K562 (cell line): ENCODE results near the gene CD320. TPM values are rescaled to one million over a fixed set of nuclear protein-coding genes. Genes with fewer than 3 reads are reported as not detected.

Experiments
- ARID2 ChIP-seq: fragments of 450-650 bp; IDR thresholded peaks from 2 replicates; pipeline ENCODE4 v1.6.1; 2017; ENCODE audit warnings: antibody characterized with exemption, mild to moderate bottlenecking
- BCLAF1 ChIP-seq, 2 experiments: fragments of 450-650 bp in 1 of 2; IDR thresholded peaks; 2 replicates each; pipeline ENCODE4 v1.6.1; 2011 to 2017; ENCODE audit warnings: low read depth in 2 of 2, antibody characterized with exemption in 1 of 2, borderline replicate concordance in 1 of 2, low read length in 1 of 2, mild to moderate bottlenecking in 1 of 2, mixed read lengths in 1 of 2; ENCODE audit not compliant: control insufficient read depth in 1 of 2
- BRD4 ChIP-seq: fragments of 200-600 bp; sonication (generic); IDR thresholded peaks from 2 replicates; pipeline ENCODE4 v1.6.1; 2017; ENCODE audit warnings: inconsistent platforms
- CC2D1A ChIP-seq: fragments of 450-650 bp; IDR thresholded peaks from 2 replicates; pipeline ENCODE4 v1.6.1; 2017; ENCODE audit warnings: mild to moderate bottlenecking
- EGR1 ChIP-seq: fragments of 450-650 bp; conservative IDR thresholded peaks from 2 replicates; pipeline ENCODE4 v1.6.1; 2017; ENCODE audit warnings: mild to moderate bottlenecking
- EHMT2 ChIP-seq: fragments of 450-650 bp; IDR thresholded peaks from 2 replicates; pipeline ENCODE4 v1.6.1; 2018; ENCODE audit warnings: antibody characterized with exemption
- GATAD2A ChIP-seq: fragments of 450-650 bp; IDR thresholded peaks from 2 replicates; pipeline ENCODE4 v1.6.1; 2017
- IRF9 ChIP-seq: fragments of 450-650 bp; IDR thresholded peaks from 2 replicates; pipeline ENCODE4 v1.6.1; 2016; ENCODE audit warnings: missing biosample characterization, missing genetic modification characterization
- NRF1 ChIP-seq, 2 experiments: fragments of 450-650 bp; IDR thresholded peaks in 1 of 2; conservative IDR thresholded peaks in 1 of 2; 2 replicates each; pipeline ENCODE4 v1.6.1; 2014; ENCODE audit warnings: mild to moderate bottlenecking in 2 of 2
- RAD51 ChIP-seq: fragments of 450-650 bp; IDR thresholded peaks from 2 replicates; pipeline ENCODE4 v1.7.1; 2016; ENCODE audit warnings: low read depth, mild to moderate bottlenecking, borderline replicate concordance
- SREBF2 ChIP-seq: sonication (generic); formaldehyde crosslinking; IDR thresholded peaks from 2 replicates; pipeline ENCODE4 v1.4.0; 2020; ENCODE audit warnings: mild to moderate bottlenecking, missing genetic modification reagents
- THRAP3 ChIP-seq: fragments of 450-650 bp; IDR thresholded peaks from 2 replicates; pipeline ENCODE4 v1.6.1; 2016; ENCODE audit warnings: mild to moderate bottlenecking, inconsistent platforms, borderline replicate concordance
- ZNF24 ChIP-seq: fragments of 450-650 bp; IDR thresholded peaks from 2 replicates; pipeline ENCODE4 v1.6.1; 2016
- ZNF384 ChIP-seq: IDR thresholded peaks from 2 replicates; pipeline ENCODE4 v1.6.1; 2012; ENCODE audit warnings: low read depth, low read length, improper control_type of control experiment
- polyA plus RNA-seq, 8 experiments: library from polyadenylated mRNA; depleted of rRNA in 4 of 8; stranded (reverse) in 5 of 8; unstranded in 3 of 8; fragments of >200 nt; fragmentation: Nextera tagmentation in 2 of 8; fragmentation: Illumina TruSeq in 1 of 8; extraction: Ambion mirVana in 2 of 8; extraction: Trizol in 1 of 8; gene quantifications; 2 replicates each; pipeline versions ENCODE4 v1.2.1 to v1.2.3, GENCODE V29; 2011 to 2014; ENCODE audit warnings: inconsistent platforms in 1 of 8, missing spikeins in 1 of 8
- total RNA-seq, 7 experiments: library from RNA; depleted of rRNA in 6 of 7; stranded (reverse); fragments of >200 nt in 6 of 7; fragmentation: Illumina TruSeq in 2 of 7; extraction: Trizol in 2 of 7; gene quantifications; 2 replicates each; pipeline versions ENCODE4 v1.2.1 to v1.2.3, GENCODE V29; 2011 to 2021; ENCODE audit warnings: low replicate concordance in 1 of 7
- TF ChIP-seq, protein P1 (sequence below): IDR thresholded peaks from 2 replicates; pipeline ENCODE4 v1.6.1; 2016; ENCODE audit warnings: missing genetic modification characterization, missing compliant biosample characterization

CD320 gene
- total and polyA plus RNA-seq, 9 of the 15 experiments (the other 6 are each of a cell fraction or from before 2014, with no cell fraction given) = 0.45 to 94.5 (median 34.4) TPM

- TF ChIP-seq IRF9 (tag) (no peak), ZNF24 (no peak), THRAP3 (0 out of 2 replicates have a peak, but pooled peaks have one; percentile 42), ARID2 (0 out of 2 replicates have a peak, but pooled peaks have one; percentile 29), EGR1 (peak; percentile 62; the same call in 1 of the 2 replicates), NRF1 (conservative IDR thresholded peaks at IDR 0.05 in 1 of 2, IDR thresholded peaks at IDR 0.05 in 1 of 2) (0 out of 4 replicates have a peak, but pooled peaks of 1 of the 2 experiments have one; percentile 38), ZNF384 (peak; percentile 78), BRD4 (no peak), BCLAF1 (IDR thresholded peaks at IDR 0.05; ENCODE audit: borderline replicate concordance in 1 of 2, control insufficient read depth in 1 of 2, low read depth in 2 of 2, low read length in 1 of 2) (peak in 1 of 2 experiments; percentile 51; a peak in 1 of 4 replicates), CC2D1A (0 out of 2 replicates have a peak, but pooled peaks have one; percentile 25), GATAD2A (0 out of 2 replicates have a peak, but pooled peaks have one; percentile 19), RAD51 (no peak), EHMT2 (peak; percentile 29; the same call in 1 of the 2 replicates), SREBF2 (CRISPR knock-in tag) (no peak)
- TF ChIP-seq, protein P1, sequence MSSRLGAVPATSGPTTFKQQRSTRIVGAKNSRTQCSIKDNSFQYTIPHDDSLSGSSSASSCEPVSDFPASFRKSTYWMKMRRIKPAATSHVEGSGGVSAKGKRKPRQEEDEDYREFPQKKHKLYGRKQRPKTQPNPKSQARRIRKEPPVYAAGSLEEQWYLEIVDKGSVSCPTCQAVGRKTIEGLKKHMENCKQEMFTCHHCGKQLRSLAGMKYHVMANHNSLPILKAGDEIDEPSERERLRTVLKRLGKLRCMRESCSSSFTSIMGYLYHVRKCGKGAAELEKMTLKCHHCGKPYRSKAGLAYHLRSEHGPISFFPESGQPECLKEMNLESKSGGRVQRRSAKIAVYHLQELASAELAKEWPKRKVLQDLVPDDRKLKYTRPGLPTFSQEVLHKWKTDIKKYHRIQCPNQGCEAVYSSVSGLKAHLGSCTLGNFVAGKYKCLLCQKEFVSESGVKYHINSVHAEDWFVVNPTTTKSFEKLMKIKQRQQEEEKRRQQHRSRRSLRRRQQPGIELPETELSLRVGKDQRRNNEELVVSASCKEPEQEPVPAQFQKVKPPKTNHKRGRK (tag) = peak; percentile 100
- TF ChIP-seq, all 486 proteins: peak for 20
Measured at GRCh38 chr19:8352134-8352827, 44.1 kb upstream of the CD320 start (continued).
